ENCODE data around the gene RSKR.
"Not testable (repeated sequence)": the region's sequence is repeated elsewhere in the genome, so short reads cannot be mapped to it uniquely, and the experiment has no call there.

Gene RSKR

GRCh38 chr17:28620010-28620409 is 6.0 kb upstream of the RSKR start:
- FAIRE-seq = no peak

GRCh38 chr17:28618464-28618863 is 4.5 kb upstream of the RSKR start:
- no peak for FAIRE-seq

GRCh38 chr17:28616281-28616680 is 2.3 kb upstream of the RSKR start:
- FAIRE-seq = no peak

GRCh38 chr17:28615260-28615940 is 1.4 kb upstream of the RSKR start:
- FAIRE-seq = no peak

GRCh38 chr17:28612936-28613872 is 781 bp downstream of the RSKR start:
- no peak for FAIRE-seq

DNA sequence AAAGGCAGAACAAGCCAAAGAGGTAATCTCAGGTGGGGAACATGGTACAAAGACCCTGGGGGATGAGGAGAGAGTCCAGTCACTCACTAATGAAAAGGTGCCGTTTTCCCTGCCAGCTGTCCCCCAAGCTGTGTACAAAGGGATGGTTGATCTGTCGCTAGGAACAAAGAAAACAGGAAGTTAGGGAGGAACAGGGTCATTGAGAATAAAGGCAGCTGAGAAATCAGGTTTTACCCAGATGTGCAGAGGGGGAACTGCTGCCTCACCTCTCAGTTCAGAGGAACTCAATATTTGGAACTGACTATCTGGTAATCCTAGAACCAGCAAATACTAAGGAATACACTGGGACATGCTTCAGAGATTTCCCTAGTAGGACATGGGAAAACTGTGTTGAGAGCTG is 1.5 kb downstream of the RSKR start:
- no peak for FAIRE-seq

DNA sequence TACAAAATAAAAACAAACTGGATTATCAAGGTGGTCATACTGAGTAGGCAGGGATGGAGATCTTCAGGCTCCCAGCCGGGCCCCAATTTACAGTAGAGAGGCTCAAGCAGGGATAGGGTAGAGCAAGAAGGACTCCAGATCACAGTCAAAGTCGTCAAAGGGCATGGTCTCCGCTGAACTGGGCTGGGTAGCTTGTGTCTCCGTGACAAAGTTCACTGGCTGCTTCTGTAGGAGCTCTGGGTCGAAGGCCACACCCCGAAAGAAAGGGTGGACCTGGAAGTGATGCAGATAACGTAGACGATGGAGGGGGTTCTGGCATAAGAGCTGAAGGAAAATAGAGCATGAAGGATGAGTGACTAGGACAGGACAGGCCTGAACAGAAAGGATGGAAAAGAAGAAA is 3.6 kb downstream of the RSKR start:
- no peak for FAIRE-seq

GRCh38 chr17:28604031-28604430 is 10.0 kb downstream of the RSKR start:
- not testable (repeated sequence) for FAIRE-seq

- no peak for FAIRE-seq
Measured at GRCh38 chr17:28599311-28600184, 14.4 kb downstream of the RSKR start.

- no peak for FAIRE-seq
Measured at GRCh38 chr17:28598799-28599310, 15.1 kb downstream of the RSKR start, which contains the start of gene SPAG5. SPAG5 (minus strand) TSS chr17:28599025; CDS start chr17:28598946, 79 bp downstream.

GRCh38 chr17:28598389-28598788 is 15.6 kb downstream of the RSKR start:
- FAIRE-seq = no peak

DNA sequence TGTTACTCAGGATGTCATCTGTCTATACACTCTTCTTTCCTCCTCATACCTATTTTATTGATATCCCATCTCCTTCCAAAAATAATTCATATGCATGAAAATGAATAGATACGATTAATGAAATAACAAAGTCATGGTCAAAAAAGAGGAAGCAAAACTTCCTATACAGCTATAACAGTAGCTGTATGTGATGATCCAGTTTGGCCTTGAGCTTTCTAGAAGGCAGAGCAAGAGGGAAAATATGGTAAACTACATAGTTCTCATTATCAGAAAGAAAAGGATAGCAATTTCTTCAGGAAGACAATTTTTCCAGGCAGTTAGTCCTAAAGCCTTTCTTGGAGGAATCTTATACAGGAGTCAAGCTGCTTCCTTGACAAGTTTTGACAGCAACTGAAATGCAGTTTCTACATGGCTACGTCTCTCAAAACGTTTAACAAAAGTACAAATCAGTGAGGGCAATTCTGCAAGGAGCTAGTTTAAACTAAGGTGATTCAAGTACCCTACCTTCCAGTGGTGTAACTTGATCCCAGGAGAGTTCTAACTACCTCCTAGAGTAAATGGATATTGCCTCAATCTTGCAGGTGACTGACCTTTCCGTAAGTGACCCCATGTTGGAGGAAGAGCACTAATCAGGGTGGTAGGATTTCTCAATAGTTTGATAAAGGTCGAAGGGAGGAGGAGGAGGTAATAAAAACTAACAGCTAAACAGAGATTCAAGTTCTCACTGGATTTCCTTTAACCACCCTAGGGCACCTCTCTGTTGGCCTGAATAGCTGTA is 16.2 kb downstream of the RSKR start:
- no peak for FAIRE-seq

GRCh38 chr17:28592260-28592659 is 21.7 kb downstream of the RSKR start:
- FAIRE-seq = no peak

- no peak for FAIRE-seq
Measured at GRCh38 chr17:28585851-28586250, 28.1 kb downstream of the RSKR start.

DNA sequence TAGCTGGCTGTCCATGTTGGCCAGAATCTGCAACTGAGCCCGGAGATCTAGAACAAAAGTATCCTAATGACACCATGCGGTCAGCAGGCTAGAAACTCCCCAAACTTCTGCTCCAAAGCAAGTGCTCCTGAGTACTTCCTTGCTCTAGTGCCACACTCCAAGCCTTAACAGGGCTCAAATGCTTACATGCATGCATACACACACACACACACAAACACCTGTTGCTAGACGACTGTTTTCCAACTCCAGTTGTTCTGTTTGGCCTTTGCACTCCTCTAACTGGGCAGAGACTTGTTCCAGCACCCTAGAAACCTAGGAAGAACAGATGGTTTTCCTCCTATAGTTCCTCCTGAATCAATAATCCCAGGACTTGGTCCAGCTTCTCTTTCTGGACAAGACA is 29.6 kb downstream of the RSKR start:
- FAIRE-seq = no peak

- no peak for FAIRE-seq
Measured at GRCh38 chr17:28582513-28582912, 31.5 kb downstream of the RSKR start.

- no peak for FAIRE-seq
Measured at GRCh38 chr17:28580959-28581358, 33.0 kb downstream of the RSKR start.

- FAIRE-seq = no peak
Measured at GRCh38 chr17:28579526-28579925, 34.5 kb downstream of the RSKR start.

DNA sequence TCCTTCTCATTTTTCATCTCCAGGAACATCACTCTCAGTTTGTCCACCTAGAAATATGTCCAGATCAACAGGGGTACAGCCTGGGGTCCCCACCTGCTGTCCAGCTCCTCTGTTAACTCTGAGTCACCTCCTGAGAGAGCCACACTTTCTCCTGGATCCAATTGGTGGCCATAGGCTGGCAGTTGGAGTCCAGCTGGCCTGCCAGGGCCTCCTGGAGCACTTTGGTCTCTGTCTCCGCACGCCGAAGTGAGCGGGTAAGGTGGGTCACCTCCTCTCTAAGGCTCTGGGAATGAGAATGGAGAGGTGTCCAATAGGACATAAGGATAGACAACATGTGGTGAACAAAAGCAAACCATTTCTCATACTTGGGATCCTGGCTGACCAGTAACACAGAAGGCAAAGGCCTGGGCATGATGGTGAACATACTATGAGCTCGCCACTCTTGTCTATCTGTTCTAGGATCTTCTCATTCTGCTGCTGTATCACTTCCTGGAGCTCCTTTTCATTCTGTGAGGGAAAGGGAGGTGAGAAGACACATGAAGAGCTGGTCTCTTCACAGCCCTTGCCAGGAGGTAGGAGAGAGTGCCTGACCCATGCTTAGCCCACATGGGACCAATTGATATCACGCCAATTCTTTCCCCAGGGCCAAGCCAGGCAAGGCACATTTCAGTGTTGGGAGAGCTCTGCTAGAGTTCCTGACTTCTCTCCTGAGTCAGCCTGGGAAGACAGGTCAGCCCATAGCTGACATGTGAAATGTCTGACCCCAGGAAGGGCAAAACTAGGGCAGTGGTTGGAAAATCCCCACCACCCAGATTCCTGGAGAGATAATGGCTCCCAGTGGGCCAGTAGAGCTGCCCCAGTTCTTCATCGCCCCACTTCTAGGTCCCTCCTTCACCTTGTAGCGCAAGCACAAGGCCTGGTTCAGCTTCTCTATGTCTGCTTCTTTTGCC is 35.5 kb downstream of the RSKR start:
- no peak for FAIRE-seq

DNA sequence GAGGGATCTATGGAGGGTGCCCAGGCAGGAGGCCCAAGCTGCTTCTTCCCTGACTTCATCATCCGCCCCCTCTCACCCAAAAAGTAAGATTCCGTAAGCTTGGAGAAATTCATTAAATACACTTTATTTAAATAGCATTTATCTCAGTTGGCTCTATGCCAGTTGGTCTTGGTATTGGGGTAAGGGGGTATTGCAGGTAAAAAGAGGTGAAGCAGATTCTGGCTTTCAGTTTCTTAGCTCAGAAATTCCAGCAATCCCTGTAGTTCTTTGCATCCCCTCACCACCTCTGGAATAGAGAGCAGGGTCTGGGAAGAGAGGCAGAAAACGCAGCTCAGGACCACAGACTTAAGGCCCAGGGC is 36.5 kb downstream of the RSKR start:
- no peak for FAIRE-seq

Measured in colon (tissue), 2 donors.